ENCODE data around the gene L3MBTL4. TPM values are rescaled to one million over a fixed set of nuclear protein-coding genes. Genes with fewer than 3 reads are reported as not detected.

Gene L3MBTL4
- total RNA-seq: not detected

DNA sequence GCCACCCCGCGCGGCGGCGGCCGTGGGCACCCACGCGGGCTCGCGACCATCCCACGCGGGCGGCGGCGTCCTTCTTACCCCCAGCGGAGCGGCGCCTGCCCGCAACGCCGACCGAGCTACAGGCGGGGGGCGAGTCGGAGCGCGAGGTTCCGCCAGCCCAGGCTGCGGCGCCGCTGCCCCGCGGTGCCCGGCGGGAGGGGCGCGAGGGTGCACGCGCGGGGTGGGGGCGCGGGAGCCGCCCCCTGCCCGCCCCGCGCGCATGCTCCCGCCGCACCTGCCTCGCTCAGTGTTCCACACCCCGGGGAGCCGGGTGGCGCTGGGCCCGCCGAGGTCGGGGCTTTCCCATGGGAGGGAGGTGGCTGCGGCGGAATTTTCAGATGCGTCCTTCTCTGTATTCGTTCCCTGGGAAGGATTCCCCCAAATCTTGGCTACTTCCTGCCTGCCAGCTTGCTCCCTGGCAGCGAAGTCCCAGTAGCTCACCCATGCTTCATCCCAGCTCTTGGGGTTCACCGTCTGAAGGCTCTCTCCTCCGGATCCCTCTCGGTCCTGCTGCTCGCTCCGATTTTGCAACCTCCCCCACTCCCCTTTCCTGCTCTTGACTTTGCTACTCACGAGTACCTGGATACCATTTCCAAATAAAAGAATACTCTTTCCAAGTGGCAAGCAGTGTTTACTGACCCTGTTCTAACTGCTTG is at the start of gene L3MBTL4:
Gene L3MBTL4 (minus strand): TSS at position 189 of the 695 bp plus-strand sequence. CDS start 103,286 bp downstream, outside the sequence.
- intact Hi-C loops (cut with DNase I): no loop called here

DNA sequence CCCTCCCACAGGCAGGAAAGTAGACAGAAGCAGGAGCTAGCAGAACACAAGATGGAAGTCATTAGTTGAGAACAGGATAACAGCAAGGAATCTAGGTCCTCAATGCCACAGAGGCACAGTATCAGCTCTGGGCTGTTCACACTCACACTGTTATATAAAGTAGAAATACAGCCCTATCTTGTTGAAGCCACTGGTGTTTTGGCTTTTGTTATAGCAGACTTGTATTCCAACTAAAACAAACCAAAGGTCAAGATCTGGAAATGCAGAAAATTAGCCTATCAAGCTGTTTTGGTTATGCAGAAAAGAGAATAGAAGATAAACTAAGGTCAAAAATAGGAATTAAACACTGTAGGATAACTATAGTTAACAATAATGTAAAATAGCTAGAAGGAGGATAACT is 37.5 kb upstream of the L3MBTL4 start:
- Histone ChIP-seq H3K36me3 (no peaks in the 10 kb centered on the region), H3K27me3 (no peaks in the 10 kb centered on the region), H3K4me3 (no peak overlapping the region), H3K27ac (no peak overlapping the region), H3K9me3 (no peaks in the 10 kb centered on the region), H3K4me1 (no peaks in the 10 kb centered on the region)
- intact Hi-C loops (cut with DNase I): no loop called here
- DNase-seq (ENCODE audit: low spot score in 2 of 2): no peak
- TF ChIP-seq, protein P1, sequence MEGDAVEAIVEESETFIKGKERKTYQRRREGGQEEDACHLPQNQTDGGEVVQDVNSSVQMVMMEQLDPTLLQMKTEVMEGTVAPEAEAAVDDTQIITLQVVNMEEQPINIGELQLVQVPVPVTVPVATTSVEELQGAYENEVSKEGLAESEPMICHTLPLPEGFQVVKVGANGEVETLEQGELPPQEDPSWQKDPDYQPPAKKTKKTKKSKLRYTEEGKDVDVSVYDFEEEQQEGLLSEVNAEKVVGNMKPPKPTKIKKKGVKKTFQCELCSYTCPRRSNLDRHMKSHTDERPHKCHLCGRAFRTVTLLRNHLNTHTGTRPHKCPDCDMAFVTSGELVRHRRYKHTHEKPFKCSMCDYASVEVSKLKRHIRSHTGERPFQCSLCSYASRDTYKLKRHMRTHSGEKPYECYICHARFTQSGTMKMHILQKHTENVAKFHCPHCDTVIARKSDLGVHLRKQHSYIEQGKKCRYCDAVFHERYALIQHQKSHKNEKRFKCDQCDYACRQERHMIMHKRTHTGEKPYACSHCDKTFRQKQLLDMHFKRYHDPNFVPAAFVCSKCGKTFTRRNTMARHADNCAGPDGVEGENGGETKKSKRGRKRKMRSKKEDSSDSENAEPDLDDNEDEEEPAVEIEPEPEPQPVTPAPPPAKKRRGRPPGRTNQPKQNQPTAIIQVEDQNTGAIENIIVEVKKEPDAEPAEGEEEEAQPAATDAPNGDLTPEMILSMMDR (IDR thresholded peaks at IDR 0.05): no peak

More for the DNA sequence above, at the start of gene L3MBTL4:
- Histone ChIP-seq H3K36me3 (no peaks in the 10 kb centered on the region), H3K4me3 (peak within 1 kb of the TSS; percentile 70 to 75), H3K27me3 (no peaks in the 10 kb centered on the region), H3K4me1 (no peaks in the 10 kb centered on the region), H3K9me3 (no peaks in the 10 kb centered on the region), H3K27ac (peak within 1 kb of the TSS; percentile 12 to 52)
- TF ChIP-seq, protein P1 (IDR thresholded peaks at IDR 0.05): no peak
- no peak for DNase-seq (ENCODE audit: low spot score in 2 of 2)

DNA sequence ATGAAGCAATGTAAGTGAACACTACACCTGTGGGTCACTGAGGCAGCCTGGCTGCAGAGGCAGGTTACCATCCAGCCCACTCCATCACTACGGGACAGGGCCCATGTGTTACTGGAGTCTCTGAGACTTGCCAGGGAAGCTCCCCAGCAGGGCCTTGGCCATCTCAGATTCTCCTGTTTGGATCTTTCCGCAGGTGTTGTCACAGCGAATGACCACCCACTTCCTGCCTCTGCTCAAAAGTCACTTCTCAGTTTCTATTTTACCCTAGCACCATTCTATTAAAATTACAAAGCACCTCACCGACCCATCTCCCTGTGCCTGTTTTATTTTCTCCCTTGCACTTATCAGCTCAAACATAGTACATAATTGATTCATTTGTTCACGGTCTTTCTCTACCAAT is 34.5 kb upstream of the L3MBTL4 start:
- Histone ChIP-seq H3K36me3 (no peaks in the 10 kb centered on the region), H3K27me3 (no peaks in the 10 kb centered on the region), H3K27ac (no peak overlapping the region), H3K9me3 (no peaks in the 10 kb centered on the region), H3K4me1 (no peaks in the 10 kb centered on the region), H3K4me3 (no peak overlapping the region)
- intact Hi-C loops (cut with DNase I): no loop called here
- TF ChIP-seq, protein P1 (IDR thresholded peaks at IDR 0.05): no peak
- no peak for DNase-seq (ENCODE audit: low spot score in 2 of 2)

DNA sequence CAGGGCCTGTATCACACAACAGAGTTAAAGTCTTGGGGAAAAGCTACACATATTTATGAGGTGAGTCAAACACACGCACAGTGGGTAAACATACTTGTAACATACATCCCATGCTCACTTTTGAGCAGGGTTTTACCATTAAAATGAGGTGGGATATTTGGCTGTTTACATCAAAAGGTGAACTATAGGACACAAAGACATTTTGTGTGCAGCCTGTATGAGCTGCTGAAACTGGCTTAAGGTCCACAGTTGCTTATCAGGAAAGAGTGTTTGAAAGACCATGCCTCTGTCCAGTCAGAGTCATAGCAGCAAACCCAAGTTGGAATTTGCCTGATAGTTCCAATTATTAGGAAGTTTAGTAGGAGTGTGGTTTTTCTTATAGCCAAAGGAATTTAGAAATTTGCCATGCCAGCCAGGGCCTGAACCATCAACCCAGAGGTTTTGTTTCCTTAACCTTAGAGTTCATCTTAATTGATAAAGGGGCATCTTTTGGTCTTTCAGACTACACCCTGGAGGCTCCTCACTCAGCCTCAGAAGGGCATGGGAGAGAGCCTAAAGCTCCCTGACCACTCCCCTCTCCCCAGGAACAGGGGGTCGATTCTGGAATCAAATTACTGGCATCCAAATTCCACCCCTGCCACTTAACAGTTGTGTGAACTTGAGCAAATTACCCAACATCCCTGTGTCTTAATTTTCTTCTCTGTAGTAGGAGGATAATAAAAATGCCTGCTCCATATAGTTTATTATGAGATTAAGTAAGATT is 29.9 kb upstream of the L3MBTL4 start:
- no peak overlapping the region for H3K4me3 ChIP-seq
- intact Hi-C loops (cut with DNase I): no loop called here
- no peak for DNase-seq (ENCODE audit: low spot score in 2 of 2)
- H3K4me1 ChIP-seq: no peaks in the 10 kb centered on the region
- no peaks in the 10 kb centered on the region for H3K9me3 ChIP-seq
- no peaks in the 10 kb centered on the region for H3K36me3 ChIP-seq
- TF ChIP-seq, protein P1 (IDR thresholded peaks at IDR 0.05): no peak
- no peak overlapping the region for H3K27ac ChIP-seq
- H3K27me3 ChIP-seq: no peaks in the 10 kb centered on the region

DNA sequence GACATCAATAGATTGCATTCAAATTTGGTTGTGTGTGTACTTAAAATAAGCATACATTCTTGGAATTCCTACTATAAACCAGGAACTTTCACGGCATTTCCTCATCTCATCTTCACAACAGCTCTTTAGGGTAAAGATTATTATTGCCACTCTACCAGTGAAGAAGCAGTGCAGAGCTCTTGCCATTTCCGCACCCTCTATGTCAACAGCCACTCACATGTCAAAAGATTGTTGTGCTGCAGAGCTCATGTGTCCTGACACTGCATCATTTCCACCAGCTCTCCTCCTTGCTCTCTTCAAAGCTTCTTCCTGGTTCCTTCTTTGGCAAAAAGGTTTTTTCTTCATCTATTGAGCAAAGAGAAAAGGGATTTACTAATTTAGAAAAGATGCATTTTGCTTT is 26.5 kb upstream of the L3MBTL4 start:
- no peak overlapping the region for H3K4me3 ChIP-seq
- no peak for DNase-seq (ENCODE audit: low spot score in 2 of 2)
- intact Hi-C loops (cut with DNase I): no loop called here
- no peaks in the 10 kb centered on the region for H3K27me3 ChIP-seq
- no peaks in the 10 kb centered on the region for H3K4me1 ChIP-seq
- H3K9me3 ChIP-seq: no peaks in the 10 kb centered on the region
- no peaks in the 10 kb centered on the region for H3K36me3 ChIP-seq
- no peak overlapping the region for H3K27ac ChIP-seq
- TF ChIP-seq, protein P1 (IDR thresholded peaks at IDR 0.05): no peak

All from ascending aorta (tissue), 2 donors.